Fibroblast of the conjunctiva (primary cell): ENCODE data around the gene C6orf89.
A peak's percentile ranks its signal among the peaks of the same experiment; 100 is the strongest.
"Not testable (repeated sequence)": the region's sequence is repeated elsewhere in the genome, so short reads cannot be mapped to it uniquely, and the experiment has no call there.

ENCODE experiments used
- DNase-seq: peaks from one replicate; pipeline ENCODE4 v3.0.0-alpha.2; 2010; ENCODE audit warnings: low read depth

C6orf89 gene

GRCh38 chr6:36924778-36925374 lies 39.1 kb downstream of the C6orf89 start:
- no peak for DNase-seq

- no peak for DNase-seq
These were observed 40.1 kb downstream of the C6orf89 start for GRCh38 chr6:36925809-36926208.

DNA sequence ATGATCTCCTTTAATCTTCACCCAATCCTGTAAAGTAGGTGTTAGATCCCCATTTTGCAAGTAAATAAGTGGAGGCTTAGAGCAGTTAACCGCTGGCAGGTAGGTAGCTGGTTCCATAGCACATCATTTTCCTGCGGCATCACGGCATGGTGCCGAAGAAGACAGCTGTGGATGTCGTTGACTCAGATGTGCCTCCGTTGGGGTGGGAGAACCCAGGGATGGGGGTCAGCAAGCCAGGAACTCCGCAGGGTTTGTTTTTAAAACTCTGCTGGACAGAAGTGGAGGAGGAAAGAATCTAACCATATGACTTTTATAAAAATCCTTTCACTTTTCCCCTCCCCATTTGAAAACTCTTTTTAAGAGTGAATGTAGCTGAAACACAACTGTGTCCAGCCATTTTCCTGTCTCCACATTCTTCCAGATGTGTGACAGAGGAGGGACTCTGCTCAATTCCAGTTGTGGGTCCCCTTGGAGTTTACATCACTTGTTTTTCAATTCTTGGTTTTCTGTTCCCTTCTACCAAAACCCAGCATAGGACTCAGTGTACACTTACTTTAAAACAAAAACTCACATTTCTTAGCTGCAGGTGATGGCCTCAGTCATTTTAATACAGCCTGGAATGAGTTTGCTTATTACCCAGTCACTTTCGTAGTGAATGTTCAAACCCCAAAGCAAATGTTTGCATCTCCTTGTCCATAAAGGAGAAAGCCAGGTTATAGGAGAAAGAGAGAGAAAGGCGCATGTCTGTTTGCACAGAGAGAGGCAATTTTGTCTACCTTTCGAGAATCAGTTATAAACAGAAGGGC lies 41.2 kb downstream of the C6orf89 start:
- DNase-seq: no peak

GRCh38 chr6:36927691-36928546 lies 42.2 kb downstream of the C6orf89 start:
- no peak for DNase-seq

- no peak for DNase-seq
These were observed 42.8 kb downstream of the C6orf89 start for GRCh38 chr6:36928547-36928918.

DNA sequence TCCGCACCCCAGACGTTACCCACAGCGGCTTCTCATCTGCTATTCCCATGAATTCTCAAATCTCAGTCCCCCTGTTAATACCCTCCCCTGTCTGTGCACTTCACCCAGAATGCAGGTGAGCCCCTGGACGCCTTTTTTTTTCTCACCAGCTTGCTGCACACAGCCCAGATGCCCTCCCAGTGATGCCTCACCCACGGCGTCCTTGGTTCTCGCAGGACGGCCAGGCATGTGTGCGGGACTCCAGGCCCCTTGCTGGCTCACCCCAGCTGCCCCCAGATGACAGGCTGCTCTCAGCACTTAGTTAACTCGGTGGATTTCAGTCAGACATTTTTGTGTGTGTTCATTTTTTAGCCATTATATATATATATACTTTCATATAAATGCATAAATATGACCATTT lies 43.4 kb downstream of the C6orf89 start:
- no peak for DNase-seq

GRCh38 chr6:36929607-36930006 lies 43.9 kb downstream of the C6orf89 start:
- peak; percentile 43 for DNase-seq

DNA sequence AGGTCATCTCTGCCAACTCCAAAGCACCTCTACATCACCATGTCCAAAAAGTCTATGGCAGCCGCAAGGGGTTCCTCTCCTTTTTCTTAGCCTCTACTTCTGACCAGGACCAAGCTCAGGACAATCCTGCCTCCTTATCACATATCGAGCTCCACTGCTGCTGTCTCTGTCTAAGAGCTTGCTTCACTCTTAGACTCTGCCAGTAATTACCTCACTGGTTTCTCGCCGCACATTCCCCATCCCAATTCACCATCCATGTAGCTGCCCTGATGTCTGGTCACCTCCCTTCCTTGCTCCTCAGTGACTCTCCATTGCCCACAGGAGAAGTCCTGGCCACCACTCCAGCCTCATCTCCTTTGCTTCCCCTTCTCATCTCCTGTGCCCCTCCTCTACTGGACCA lies 44.7 kb downstream of the C6orf89 start:
- DNase-seq: no peak

GRCh38 chr6:36933102-36933501 lies 47.4 kb downstream of the C6orf89 start:
- peak; percentile 45 for DNase-seq

DNA sequence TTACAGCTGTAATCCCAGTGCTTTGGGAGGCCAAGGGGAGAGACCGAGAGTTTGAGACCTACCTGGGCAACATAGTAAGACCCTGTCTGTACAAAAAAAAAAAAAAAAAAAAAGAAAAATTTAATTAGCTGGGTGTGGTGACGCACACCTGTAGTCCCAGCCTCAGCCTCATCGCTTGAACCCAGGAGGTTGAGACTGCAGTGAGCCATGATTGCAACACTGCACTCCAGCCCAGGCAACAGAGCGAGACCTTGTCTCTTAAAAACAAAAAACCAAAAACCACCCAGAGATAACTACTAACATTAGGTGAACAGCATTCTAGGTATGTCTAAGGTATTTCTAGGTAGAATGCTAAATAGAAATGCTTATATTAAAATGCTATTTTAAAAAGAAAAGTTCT lies 47.8 kb downstream of the C6orf89 start:
- DNase-seq: no peak

DNA sequence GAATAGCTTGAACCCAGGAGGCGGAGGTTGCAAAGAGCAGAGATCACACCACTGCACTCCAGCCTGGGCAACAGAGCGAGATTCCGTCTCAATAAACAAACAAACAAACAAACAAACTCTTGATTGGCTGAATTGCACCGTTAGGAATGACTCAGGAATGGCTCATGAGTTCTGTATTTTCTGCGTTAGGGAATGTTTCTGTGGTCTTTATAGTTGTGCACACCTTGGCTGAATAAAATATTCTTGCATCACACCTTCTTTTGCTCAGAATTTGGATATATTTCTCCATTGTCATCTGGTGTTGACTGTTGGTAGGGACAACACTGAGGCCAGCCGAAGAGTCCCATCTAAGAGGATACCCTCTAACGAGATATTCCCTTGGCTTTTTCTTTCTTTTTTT lies 49.1 kb downstream of the C6orf89 start:
- DNase-seq: no peak

- DNase-seq: no peak
These were observed 51.1 kb downstream of the C6orf89 start for GRCh38 chr6:36936824-36937223.

- no peak for DNase-seq
These were observed 52.1 kb downstream of the C6orf89 start for GRCh38 chr6:36937896-36938295.

DNA sequence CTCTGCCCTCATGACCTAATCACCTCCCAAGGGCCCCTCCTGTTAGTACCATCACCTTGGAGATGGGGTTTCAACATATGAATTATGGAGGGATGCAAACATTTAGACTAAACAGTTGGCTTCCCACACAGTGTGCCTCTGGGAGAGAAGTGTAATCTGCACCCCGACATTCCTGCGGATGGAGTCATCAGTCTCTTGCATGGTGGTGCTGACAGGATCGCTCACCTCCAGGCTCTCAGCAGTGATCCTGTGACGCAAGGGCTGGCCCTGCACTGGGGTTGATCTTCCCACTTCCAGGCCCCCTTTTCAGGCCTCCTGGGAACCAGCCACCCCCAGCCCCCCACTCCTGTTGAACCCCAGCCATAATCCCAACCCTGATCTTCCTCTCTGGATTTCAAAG lies 52.8 kb downstream of the C6orf89 start:
- peak; percentile 35 for DNase-seq

GRCh38 chr6:36939005-36939404 lies 53.3 kb downstream of the C6orf89 start:
- DNase-seq: not testable (repeated sequence)

GRCh38 chr6:36940027-36940426 lies 54.3 kb downstream of the C6orf89 start:
- no peak for DNase-seq

GRCh38 chr6:36941561-36941960 lies 55.8 kb downstream of the C6orf89 start:
- DNase-seq: not testable (repeated sequence)

DNA sequence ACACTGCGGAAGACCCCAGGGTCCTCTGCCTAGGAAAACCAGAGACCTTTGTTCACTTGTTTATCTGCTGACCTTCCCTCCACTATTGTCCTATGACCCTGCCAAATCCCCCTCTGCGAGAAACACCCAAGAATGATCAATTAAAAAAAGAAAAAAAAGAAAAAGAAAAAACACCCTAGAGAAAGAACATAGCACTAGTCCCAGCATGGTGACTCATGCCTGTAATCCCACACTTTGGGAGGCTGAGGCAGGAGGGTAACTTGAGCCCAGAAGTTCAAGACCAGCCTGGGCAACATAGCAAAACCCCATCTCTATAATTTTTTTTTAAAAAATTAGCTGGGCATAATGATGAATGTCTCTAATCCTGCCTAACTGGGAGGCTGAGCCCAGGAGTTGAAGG lies 56.6 kb downstream of the C6orf89 start:
- not testable (repeated sequence) for DNase-seq

DNA sequence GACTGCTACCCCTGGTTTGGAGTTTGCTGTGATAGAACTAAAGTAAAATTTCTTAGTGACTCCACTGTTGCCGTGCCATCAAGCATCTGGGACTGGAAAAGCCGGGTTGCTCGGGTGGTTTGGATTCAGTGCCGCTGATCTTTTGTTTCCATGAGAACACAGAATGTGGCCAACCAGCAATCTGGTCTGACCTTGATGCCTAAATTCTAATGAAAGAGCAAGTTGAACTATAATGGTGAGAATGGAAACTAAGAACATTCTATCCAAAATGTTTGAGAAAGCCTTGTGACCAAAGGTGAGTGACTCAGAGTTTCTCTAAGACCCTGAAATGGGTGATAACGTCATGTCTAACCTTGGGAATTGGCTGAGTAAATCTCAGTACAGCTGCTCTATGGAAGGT lies 58.9 kb downstream of the C6orf89 start:
- DNase-seq: no peak

DNA sequence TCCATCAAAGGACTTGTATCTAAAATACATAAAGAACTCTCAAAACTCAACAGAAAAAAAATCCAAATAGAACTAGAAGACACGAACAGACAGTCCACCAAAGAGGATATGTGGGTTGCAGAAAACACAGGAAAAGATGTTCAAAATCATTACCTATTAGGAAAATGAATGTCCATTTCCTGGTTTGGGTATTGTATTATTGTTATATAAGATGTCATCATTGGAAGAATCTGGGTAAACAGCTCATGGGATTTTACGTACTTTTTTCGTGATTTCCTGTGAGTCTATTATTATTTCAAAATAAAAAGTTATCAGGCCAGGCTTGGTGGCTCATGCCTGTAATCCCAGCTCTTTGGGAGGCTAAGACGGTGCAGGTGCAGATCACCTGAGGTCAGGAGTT lies 59.5 kb downstream of the C6orf89 start:
- DNase-seq: no peak

DNA sequence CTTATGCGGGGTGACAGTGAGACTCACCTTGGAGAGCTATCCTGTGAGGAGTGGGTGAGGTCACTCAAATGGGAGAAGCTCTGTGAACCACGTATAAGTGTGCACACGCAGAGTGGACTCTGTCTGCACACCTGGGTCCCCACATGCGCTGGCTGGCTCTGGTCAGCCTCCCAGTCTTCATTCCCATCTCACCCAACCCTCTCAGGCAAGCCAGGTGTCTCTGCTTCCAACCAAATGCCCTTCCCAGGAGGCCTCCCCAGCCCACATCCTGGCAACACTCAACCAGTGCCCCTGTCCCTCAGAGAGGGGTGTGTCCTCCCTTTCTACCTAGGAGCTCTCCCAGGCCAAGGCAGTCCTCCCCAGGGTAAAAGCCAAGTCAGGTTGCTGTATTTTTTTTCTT lies 60.8 kb downstream of the C6orf89 start:
- no peak for DNase-seq

GRCh38 chr6:36947570-36948351 lies 62.0 kb downstream of the C6orf89 start:
- DNase-seq: no peak
